GM19239 (cell line): ENCODE data around the gene TUBA4B.
"Not testable (repeated sequence)": the region's sequence is repeated elsewhere in the genome, so short reads cannot be mapped to it uniquely, and the experiment has no call there.

ENCODE experiments used
- DNase-seq: peaks from one replicate; pipeline ENCODE4 v3.0.0; 2011; ENCODE audit warnings: low spot score; ENCODE audit not compliant: insufficient read length
- FAIRE-seq: peaks from 2 replicates; lab custom pipeline; 2011; peaks lifted over from hg19 to GRCh38; lab: Jason Lieb, UNC

Gene TUBA4B

DNA sequence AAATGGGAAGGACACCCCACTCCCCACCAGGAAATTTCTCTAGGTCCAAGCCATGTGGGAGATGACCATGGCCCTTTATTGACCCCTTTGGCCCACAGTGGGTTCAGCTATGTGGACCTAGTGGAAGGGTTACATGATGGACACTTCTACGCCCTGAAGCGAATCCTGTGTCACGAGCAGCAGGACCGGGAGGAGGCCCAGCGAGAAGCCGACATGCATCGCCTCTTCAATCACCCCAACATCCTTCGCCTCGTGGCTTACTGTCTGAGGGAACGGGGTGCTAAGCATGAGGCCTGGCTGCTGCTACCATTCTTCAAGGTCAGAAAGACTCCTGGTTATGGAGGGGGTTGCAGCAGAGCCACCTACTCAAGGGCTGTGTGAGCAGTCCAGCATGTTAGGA, 6.5 kb upstream of the TUBA4B start:
- DNase-seq (no peak), FAIRE-seq (no peak)

DNA sequence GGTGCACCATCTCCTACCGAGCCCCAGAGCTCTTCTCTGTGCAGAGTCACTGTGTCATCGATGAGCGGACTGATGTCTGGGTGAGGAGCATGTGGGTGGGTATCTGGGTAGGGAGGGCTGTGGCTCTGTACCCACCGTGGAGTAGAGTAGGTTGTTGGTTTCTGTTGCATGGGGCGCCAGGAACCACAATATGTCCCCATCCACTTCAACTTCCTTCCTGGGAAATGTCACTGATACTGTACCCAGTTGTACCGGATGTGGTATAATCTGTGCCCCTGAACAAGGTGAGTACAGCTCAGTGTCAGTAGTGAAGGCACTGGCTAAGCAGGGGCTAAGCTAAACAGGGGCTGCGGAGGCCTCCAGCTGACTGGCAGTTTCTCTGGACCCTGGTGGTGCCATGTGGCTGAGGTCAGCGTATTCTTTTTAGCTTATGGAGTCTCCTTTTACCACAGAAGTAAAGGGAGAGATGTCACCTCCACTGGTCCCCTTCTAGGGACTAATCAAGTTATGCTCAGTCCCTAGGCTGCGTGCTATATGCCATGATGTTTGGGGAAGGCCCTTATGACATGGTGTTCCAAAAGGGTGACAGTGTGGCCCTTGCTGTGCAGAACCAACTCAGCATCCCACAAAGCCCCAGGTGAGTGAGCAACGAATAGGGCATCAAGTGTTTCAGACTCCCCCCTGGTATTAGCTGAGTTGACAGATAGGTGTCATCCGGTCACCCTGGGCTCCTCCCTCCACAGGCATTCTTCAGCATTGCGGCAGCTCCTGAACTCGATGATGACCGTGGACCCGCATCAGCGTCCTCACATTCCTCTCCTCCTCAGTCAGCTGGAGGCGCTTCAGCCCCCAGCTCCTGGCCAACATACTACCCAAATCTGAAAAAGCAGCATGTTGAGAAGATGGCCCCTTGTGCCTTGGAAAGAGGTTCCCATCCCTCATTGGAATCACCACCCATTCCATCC, 5.1 kb upstream of the TUBA4B start:
- FAIRE-seq (no peak), DNase-seq (no peak)

DNA sequence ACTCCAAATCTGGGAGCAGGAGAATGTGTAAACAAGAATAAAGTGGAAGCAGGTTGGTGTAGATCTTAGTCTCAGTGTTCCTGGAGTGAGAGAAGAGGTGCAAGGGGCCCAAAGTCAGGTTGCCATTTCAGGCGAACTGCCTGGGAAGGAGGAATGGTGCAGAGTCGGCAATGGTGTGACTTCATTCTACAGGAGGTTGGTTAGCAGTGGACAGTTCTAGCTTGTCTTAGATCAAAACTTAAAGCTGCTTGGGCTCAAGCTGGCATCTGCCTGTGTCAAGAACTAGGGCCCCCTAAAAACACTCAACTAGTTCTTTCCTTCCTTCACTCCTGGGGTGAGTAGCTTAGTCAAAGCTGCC, 4.2 kb upstream of the TUBA4B start:
- DNase-seq, result no peak
- peak; percentile 33 for FAIRE-seq

DNA sequence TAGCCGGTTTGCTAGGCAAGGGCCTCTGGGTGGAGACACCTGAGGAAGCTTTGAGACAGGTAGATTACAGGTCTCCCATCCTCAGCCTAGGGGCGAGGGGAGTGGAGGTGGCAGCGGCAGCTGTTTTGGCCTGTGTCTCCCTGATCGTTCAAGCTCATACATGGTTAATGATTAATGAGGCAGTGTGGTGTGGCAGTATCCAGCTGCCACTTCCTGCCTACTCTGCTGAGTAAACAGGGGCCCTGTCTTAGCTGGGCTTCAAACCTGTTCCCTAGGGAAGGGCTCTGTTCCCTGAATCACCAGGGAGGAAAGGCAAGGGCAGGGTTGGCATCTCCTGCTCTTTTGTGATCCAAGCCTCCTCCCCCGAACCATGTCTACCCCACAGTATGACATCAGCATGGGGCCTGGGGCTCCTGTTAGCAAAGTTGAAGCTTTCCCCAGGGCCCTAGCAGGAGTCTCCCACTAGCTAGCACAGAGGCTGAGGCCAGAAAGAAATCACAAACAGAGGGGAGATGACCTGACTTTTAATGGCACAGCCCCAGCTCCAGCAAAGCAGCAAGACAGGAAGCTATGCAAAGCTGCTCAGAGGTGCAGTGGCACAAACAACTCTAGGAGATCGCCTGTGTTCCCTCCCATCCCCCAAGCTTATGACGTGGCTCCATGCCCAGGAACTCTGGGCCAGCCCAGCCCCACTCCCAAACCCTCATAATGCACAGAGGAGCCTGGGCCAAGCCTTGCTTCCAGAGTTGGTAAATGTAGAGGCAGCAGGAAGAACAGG, 3.7 kb upstream of the TUBA4B start:
- DNase-seq (no peak), FAIRE-seq (peak; percentile 93)

DNA sequence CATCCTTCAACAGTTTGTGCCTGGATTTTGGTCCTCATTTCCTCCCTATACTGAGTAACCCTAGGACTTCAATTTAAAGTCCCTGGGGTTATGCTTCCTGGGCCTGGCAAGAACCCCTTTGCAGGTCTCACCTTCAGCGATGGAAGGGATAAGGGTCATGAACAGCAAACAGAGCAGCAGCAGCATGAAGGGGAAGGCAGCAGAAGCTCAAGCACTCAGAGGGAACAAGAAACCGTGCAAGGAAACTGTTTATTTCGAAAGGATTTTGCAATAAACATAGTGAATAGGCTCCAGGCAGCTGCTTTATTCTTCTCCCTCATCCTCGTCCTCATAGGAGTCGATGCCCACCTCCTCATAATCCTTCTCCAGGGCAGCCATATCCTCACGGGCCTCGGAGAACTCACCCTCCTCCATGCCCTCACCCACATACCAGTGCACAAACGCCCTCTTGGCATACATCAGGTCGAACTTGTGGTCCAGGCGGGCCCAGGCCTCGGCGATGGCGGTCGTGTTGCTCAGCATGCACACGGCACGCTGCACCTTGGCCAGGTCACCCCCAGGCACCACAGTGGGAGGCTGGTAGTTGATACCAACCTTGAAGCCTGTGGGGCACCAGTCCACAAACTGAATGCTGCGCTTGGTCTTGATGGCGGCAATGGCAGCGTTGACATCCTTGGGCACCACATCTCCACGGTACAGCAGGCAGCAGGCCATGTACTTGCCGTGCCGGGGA, 2.8 kb upstream of the TUBA4B start:
- no peak for DNase-seq
- no peak for FAIRE-seq

DNA sequence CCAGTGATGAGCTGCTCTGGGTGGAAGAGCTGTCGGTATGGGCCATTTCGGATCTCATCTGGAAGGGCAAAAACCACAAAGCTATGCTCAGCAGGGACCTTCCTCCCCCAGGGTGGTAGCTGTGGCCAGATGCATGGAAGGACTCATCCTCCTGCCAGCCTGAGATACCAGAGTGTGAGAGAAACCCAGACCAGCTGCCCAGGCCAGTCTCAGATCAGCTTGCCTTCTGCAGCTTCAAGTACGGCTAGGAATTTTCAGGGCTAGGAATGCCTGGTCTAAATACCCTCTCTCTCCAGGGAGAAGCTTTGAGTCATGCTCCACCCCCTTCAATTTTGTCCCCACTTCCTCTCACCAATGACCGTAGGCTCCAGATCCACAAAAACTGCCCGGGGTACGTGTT, 1.4 kb upstream of the TUBA4B start:
- FAIRE-seq (no peak), DNase-seq (no peak)

DNA sequence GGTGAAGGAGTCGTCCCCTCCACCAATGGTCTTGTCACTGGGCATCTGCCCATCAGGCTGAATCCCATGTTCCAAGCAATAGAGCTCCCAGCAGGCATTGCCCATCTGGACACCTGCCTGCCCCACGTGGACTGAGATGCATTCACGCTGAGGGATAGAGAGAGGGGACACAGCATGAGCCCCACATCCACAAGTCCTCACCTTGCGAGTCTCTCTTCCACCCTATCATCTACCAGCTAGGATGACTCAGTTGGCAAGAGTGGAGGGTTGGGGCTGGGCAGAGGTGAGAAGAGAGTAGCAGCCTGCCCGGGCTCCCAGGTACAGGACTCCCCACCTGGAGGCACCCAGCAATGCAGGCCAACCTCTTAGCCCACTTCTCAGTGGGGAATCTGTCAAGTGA, 959 bp upstream of the TUBA4B start:
- no peak for DNase-seq
- FAIRE-seq, result peak; percentile 66

DNA sequence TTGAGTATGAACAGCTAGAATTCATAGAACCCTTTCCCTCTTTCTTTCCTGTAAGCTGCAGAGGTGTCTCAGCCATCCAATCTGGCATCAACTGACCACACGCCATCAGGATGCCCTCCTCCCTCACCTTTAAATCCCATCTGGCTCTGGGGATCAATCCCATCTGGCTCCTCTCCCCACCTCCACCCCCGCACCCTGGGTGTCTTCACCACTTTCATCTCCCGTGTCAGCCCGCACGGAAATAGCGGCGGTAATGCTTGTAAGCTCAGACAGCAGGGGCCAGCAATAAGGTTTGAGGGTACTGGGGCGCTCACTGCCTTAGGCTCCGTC, 508 bp upstream of the TUBA4B start:
- peak; percentile 62 for FAIRE-seq
- DNase-seq, result no peak

DNA sequence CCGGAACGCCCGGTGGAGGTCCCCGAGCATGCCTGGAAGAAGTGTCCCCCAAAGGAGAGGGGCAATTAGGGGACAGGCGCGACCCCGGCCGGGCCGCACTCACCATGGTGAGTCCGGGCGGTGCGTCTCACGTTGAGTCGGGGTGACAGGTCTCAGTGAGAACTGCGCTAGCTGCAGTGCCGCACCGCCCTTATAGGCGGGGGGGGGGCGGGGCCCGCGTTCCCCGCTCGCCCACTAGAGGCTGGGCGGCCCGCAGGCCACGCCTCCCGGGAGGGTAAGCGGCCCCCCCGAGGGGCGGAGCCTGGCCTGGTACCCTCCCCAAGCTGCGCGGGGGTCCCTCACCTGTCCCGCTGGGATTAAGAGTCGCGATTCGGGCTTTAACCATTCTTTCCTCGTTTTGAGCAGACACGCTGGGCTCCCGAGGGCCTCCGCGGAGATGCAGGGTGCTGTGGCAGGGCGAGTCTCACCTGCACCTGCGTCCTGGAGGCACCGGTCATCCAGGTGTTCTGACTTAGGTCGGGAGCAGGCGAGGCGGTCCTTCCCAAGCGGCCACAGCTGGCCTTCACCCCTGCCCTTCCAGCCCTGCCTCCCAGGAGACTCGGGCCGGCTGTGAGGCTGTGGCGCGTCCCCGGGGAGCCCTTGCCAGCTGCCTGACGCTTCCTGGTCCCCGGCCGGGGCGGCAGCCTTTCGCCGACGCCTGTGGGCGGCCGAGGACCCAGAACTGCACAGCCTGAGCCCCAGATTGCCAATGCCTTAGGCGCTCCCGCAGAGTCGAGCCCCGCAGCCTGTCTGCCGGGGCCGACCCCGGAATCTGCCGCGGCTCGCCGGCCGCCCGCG, 928 bp downstream of the TUBA4B start, which contains the start of gene TUBA4A:
TUBA4A (minus strand) TSS at position 166 of the 837 bp plus-strand sequence; CDS start at position 106, 60 bp downstream.
- peak; percentile 83 for FAIRE-seq

DNA sequence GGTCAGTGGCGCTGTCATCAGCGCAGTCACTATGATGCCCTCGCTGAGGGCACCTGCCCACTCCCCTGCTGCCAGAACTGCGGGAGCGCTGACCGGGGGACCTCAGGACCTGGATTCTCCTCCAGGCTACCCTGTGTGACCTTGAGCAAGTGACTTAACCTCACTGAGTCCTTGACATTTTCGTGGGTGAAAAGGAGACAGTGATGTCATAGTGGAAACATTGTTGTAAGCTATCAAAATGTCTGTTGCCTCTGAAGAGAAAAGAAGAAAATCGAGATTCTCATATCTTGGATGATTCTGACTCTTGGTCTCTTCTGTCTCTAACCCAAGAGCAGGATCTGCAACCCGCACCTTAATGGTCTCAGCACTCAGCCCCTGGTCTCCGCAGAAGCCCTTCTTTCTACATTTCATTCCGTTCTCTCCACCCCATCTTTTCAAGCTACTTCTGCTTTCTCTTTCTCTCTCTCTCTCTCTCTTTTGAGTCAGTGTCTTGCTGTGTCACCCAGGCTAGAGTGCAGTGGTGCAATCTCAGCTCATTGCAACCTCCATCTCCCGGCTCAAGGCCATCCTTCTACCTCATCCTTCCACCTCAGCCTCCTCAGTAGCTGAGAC, 1.7 kb downstream of the TUBA4B start:
- peak; percentile 84 for FAIRE-seq
- DNase-seq, result no peak

More for the DNA sequence above, 928 bp downstream of the TUBA4B start, which contains the start of gene TUBA4A:
- peak; percentile 87 for DNase-seq

DNA sequence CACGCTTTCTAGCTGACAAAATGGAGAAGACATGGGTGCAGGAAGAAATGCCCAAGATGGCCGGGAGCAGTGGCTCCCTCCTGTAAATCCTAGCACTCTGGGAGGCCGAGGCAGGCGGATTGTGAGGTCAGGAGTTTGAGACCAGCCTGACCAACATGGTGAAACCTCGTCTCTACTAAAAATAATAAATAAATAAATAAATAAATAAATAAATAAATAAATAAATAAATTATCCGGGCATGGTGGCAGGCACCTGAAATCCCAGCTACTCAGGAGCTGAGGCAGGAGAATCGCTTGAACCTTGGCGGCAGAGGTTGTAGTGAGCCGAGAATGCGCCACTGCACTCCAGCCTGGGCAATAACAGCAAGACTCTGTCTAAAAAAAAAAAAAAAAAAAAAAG, 5.9 kb downstream of the TUBA4B start:
- DNase-seq, FAIRE-seq: not testable (repeated sequence)

DNA sequence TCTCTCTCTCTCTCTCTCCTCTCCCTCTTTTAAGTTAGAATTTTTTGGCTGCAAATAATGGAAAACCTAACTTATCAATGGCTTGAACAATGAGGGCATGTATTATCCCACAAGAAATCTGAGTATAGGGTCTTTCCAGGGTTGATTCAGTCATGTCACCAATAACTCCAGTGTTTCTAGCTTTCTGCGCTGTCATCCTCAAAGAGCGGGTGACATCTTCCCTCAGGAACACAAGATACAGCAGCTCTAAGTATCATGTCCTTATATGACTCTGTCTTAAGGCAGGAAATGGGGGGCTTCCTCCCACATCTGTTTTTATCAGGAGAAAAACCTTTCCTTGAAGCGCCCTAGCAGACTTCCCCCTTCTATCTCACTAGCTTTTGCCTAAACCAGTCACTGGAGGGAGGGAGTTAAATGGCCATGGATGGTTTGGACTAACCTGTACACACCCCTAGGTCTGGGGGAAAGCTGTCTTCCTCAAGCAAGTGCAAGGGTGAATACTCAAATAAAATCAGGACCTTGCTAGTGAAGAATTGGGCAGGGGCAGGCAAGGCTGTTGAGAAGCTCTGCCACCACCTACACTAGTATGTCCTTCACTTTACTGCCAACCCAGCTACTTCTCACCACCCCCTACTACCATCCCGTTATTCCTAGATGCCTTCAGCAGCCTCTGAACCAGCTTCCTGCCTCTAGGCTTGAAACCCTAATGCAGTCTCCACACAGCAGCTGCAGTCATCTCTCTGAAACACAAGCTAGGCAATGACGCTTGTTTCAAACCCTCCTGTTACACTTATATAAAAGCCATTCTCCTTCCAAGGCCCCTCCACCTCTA, 8.2 kb downstream of the TUBA4B start:
- FAIRE-seq (no peak), DNase-seq (no peak)

DNA sequence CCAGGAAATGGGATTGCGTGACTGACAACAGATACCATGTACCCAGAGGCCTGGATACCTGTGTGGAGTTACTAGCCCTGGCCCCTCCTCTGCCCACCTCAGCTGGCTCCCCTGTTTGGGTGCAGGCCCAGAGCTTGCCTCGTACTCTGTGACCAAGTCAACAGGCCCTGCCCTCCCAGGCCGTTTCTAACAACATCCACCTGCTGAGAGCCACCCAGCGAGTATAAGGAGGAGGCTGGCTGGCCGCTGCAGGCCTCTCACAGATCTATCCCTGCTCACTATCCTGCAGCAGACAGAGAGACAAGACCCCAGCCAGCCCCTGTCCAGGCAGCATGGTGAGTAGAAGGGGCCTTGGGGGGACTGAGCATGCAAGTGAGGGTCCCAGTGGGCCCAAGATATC, 13.2 kb downstream of the TUBA4B start:
- DNase-seq, result no peak
- no peak for FAIRE-seq

DNA sequence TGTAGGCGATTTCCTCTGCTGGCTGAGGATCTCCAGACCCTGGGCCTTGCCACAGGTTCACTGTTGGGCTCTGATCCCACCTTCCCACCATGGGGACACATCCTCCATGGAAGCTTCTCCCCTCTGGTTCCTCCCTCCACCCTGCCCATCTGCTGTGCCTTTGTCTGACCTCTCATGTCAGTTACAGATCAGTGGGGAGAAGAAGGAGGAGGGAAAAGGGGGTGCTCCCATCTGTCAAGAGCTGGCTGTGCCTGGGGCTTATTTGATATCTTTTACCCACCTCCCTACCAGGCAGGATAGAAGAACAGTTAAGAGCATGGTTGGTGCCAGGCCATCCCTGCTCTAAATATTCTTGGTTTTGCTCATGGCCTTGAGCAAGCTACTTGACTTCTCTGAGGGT, 13.8 kb downstream of the TUBA4B start:
- no peak for DNase-seq
- FAIRE-seq, result no peak

DNA sequence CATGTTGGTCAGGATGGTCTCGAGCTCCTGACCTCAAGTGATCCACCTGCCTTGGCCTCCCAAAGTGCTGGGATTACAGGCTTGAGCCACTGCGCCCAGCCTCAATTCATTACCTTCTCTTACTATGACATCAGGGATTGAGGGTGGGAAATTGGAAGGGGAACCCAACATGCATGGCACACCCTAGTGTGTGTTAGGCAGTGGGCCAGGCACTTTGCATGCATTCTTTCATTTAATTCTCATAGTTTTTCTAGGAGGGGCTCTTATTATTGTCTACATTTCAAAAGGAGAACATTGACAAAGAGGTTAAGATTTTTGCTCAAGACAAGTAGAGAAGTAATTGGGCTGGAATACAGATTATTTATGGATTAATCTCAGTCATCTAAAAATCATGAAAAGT, 15.3 kb downstream of the TUBA4B start:
- DNase-seq, result no peak
- FAIRE-seq, result no peak

DNA sequence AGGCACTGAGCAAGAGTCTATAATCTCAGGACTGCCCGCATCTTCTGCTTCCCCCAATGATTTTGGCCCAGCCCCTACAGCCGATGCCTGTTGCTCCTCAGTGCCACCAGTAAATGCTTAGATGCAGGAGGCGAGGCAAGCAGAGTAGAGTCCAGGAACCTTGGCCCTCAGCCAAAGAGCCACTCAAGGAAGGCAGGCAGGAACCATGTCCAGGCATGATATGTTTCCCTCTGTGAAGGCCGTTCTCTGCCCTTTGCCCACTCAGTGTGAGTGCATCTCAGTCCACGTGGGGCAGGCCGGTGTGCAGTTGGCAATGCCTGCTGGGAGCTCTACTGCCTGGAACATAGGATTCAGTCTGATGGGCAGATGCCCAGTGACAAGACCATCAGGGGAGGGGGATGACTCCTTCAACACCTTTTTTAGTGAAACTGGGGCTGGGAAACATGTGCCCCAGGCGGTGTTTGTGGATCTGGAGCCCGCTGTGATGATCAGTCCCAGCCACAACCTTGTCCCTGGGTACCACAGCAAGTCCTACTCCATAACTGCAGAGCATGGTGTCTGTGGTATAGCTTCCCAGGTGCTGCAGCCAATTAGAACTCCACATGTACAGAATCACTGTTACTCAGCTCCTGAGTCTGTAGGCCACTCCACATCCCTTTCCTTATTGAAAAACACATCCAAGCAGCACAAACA, 16.5 kb downstream of the TUBA4B start:
- FAIRE-seq (no peak), DNase-seq (no peak)

DNA sequence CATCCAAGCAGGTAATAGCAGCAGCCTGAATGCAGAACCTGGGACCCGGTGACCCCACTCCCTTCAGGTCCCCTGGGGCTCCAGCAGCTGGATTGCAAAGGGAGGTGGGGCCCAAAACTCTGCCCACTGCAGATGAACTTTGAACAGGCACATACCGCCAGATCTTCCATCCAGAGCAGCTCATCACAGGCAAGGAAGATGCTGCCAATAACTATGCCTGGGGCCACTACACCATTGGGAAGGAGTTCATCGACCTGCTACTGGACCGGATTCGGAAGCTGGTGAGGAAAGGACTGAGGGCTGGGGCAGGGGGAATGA, 17.0 kb downstream of the TUBA4B start:
- DNase-seq, result no peak
- no peak for FAIRE-seq

DNA sequence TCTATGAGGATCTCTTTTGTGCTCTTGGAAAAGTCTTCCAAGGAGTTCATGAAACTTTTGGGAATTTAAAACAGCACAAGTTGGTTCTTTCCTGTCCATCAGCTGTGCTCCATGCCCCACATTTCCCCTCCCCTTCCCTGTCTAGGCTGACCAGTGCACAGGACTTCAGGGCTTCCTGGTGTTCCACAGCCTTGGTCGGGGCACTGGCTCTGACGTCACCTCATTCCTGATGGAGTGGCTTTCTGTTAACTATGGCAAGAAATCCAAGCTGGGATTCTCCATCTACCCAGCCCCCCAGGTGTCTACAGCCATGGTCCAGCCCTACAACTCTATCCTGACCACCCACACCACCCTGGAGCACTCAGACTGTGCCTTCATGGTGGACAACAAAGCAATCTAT, 18.0 kb downstream of the TUBA4B start:
- DNase-seq, result no peak
- no peak for FAIRE-seq
